ENCODE results near the gene POLR1A.

POLR1A gene

DNA sequence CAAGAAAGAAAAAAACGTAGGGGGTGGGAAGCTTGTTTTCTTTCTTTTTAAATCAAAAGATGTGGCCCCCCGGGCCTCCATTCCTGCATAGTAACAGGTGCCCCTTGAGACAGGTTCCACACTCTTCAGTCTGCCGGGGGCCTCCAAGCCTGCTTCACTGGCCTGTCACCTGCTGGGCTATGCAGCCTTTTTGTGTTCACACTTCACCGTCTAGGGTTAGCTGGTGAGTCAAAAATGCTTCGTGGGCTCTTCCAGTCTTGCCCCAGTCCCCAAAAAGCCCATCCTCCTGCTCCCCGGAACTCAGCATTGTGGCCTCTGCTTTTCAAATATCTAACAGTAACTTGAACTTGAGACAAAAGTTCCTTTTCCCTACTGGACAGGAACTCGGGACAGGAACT lies 67.9 kb downstream of the POLR1A start:
- no peak for DNase-seq (ENCODE audit: low read depth)

GRCh38 chr2:86037141-86037794 lies 68.4 kb downstream of the POLR1A start:
- peak; percentile 44 for DNase-seq (ENCODE audit: low read depth)

DNA sequence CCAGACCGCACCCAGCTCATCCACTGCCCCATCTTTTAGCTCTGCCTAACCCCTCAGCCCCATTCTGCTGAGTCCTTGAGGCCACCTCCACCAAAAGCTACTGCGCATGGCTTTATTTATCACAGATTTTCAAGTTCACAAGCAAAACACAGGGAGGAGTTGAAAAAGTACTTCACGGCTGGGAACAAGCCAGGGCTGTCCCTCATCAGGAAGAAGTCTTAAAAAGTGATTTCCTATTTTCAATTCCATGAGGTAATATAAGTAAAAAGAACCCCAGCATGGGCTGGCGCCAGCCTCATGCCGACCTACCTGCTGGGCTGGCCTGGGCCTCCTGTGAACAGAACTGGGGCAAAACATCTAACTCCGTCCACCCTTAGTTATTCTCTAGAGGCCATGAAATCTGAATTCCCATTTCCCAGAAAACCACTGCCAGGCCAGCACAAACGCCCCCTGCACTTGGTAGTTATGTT lies 69.0 kb downstream of the POLR1A start:
- DNase-seq (ENCODE audit: low read depth): no peak

DNA sequence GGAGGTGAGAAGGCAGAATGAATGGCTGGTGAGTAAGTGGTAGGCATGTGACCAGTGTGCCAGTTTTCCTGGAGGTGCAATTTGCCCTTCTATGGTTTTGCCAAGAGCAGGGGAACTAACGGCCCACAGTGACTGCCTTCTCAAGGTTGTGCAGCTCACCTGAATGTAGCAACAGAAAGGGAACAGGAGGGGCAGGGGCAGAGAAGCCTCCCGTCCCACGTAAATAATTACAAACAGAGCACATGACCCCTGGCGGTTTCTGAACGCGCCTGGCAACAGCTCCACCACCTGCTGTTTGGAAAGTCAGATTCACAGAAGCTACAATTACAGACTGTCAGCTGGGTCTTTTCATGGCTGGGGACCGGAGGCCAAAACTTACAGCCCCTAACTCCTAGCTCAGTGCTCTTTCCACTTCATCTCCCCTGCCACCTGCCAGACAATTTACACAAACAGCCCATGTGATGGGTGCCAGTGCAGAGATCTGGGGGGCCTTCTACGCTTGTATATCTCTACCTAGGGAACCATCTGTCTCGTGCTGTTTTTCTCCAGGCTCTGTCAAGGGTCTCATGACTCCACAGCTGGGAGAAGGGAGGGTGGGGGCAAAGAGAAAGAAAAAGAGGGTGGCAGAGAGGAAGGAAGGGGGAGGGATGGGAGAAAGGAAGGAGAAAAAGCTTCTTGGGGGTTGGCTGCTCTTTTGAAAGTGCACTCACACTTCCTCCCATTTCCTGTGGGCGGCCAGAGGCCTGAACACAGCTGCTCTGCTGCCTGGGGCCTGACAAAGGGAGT lies 69.6 kb downstream of the POLR1A start:
- peak; percentile 30 for DNase-seq (ENCODE audit: low read depth)

DNA sequence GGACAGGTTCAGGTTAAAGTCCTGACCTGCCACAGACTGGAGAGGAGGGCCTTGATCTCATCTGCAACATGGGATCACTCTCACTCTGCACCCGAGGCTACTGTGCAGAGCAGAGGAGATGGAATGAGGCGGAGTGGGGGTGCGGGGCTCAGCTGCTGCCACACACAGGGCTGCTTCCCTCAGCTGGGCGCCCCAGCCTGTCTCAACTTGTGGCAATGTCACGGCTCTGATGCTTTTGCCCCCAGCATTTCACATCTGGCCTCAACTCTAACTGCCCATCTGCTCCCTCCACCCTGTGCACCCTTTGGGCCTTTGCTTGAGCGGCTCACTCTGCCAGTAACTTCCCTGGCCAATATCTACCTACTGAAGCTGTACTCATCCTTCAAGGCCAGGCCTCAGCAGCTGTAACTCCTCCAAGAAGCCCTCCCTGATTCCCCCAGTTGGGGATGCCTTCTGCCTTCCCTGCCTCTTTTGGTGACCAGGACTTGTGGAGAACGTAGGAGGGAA lies 70.3 kb downstream of the POLR1A start:
- no peak for DNase-seq (ENCODE audit: low read depth)

DNA sequence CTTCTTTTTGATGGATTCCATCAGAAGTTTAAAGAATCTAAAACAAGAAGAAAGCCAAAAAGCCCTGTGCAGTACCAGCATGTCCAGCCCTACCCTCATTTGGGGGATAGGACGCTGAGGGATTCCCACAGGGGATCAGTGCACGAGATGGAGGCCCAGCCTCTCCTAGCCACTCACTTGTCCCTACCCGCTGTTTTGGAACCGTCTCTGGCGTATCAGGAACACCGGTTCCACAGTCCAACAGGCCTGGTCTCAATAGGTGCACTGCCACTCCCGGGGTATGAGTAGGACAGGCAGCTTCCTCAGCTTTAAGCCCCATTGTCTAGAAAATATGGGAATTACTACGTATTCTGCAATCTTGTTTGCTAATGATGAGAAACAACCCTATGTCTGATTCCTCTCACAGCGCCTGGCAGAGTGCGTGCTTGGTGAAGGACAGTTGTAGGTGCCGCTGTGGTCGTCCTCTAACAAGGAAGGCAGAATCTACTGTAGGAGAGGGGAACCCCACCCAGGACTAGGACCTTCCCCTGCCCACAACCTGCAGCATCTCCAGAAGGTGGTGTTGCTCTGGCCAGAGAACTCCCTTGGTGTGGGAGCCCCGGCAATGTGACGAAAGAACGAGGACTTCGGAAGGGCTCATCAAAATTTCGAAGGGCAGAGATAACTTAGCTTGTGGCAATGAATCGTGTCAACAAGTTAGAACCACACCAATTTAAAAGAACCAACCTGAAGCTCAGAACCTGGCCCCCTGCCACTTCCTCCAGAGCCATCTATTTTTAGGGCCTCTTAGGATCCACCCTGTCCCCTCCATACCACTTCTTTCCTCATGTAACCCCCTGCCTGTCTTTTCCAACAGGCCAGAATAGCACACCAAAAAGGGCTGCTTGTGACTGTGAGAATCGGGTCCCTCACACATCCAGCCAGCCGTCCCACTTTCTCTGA lies 71.7 kb downstream of the POLR1A start:
- no peak for DNase-seq (ENCODE audit: low read depth)

DNA sequence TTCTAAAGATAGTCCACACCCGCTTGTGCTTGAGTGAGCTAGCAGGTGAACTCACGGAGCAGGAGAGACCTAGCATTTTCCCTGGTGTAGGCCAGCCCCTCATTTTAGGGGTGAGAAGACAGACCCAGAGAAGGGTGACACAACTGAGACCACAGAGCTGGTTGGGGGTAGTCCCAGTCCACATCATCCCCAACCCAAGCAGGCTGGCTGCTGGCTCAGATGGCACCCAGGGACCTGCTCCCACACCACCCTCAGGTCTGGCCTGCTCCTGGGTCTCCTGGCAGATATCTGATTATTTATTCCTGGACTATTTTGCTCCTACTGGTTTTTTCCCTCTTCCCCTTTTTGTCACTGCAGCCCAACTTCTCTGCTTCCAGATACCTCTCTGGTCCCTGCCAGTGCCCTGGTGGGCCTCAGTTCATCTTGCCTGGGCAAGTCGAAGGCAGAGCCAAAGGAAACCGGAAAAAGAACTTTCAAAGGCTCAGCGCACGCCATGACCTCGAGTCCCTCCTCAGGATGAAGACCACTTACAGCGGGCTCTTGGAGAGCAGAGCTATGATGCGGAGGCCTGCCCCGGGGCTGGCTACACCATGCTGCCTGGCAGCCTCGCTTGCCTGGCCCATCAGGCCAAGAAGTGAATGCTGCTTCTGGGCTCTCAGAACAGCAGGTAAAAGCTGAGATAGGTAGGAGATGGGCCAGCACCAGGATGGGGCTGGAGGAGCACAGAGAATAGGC lies 72.7 kb downstream of the POLR1A start:
- no peak for DNase-seq (ENCODE audit: low read depth)

DNA sequence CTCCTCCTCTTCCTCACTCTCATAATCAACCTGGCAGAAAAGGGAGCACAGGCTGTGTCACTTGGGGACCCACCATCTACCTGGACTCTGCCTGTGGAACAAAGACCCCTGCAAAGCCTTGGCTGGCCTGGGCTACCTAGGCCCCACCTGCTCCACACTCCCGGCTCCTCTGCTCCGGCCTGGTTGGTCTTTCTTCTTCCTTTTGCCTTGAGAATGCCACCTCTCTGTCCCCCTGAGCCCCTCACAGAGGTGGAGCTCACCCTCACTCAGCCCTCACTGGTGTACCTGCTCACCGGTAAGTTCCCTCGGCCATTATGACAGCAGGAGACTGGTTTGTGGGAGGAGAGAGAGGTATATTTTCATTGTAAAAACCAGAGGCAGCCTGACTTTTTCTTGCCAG lies 74.1 kb downstream of the POLR1A start:
- no peak for DNase-seq (ENCODE audit: low read depth)

- no peak for DNase-seq (ENCODE audit: low read depth)
These were observed 74.5 kb downstream of the POLR1A start for GRCh38 chr2:86031151-86031550.

DNA sequence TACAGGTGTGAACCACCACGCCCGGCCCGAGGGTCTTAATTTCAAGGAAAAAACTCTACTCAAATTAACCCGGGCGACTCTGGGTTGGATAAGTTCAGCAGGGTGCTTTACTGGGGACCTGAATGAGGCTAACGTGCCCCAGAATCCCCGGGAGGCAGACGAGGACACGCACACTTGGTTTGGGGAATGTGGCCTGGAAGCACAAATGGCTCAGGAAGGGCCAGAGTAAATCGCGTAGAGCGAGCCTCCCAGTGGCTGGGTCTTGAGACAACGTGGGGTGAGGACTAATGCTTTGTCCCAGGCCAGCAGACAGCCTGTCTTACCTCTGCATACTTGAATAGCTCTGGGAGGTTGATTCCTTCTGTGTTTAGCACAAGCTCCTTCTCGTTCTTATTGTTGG lies 75.8 kb downstream of the POLR1A start:
- DNase-seq (ENCODE audit: low read depth): no peak

GRCh38 chr2:86028766-86029381 lies 76.8 kb downstream of the POLR1A start:
- no peak for DNase-seq (ENCODE audit: low read depth)

- no peak for DNase-seq (ENCODE audit: low read depth)
These were observed 77.5 kb downstream of the POLR1A start for GRCh38 chr2:86027922-86028765.

- no peak for DNase-seq (ENCODE audit: low read depth)
These were observed 78.3 kb downstream of the POLR1A start for GRCh38 chr2:86027196-86027921.

GRCh38 chr2:86026744-86027065 lies 79.0 kb downstream of the POLR1A start:
- DNase-seq (ENCODE audit: low read depth): no peak

DNA sequence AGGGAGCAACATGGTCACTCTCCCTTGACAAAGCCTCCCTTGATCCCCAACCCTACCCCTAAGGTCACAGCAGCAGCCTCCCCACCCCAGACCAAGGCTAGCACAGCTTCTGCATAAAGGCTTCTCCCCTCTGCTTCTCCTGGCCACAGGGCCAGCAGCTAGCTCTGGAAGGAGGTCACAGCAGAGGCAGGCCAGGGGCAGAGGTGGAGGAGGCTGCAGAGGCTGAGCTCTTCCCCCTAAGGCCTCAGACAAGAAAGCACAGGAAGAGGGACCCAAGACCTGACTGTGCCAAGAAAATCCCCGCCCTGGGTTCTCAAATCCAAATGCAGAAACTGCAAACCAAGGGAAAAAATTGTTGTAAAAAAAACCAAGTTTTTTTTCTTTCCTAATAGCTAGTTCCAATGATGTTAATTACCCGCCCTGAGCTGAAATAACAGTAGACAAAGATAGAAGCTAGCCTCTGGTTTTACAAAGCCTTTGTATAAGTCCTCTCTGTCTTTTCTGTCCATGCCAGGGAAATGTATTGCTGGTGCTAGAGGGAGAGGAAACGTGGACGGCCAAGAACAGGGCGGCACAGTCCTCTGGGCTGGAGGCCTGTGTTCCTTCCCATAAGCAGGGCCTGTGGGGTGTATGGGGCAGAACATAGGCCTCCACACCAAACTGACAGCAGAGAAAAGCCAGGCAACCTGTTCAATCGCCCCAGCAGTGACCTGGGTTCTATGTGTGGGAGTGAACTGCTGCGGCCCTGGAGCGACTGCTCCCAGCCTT lies 79.5 kb downstream of the POLR1A start:
- no peak for DNase-seq (ENCODE audit: low read depth)

GRCh38 chr2:86025229-86025820 lies 80.4 kb downstream of the POLR1A start:
- DNase-seq (ENCODE audit: low read depth): no peak

DNA sequence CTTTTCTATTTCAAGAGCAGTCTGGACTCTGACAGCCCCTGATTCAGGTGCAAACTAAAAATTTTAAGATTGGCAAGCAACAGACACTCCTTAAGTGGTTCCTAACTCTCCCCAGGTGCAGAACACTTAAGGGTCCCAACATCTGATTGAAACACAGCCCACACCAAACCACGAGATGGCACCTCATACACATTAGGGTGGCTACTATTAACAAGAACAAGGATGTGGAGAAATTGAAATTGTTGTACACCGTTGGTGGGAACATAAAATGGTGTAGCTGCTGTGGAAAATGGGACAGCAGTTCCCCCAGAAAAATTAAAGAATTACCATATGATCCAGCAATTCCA lies 82.3 kb downstream of the POLR1A start:
- no peak for DNase-seq (ENCODE audit: low read depth)

DNA sequence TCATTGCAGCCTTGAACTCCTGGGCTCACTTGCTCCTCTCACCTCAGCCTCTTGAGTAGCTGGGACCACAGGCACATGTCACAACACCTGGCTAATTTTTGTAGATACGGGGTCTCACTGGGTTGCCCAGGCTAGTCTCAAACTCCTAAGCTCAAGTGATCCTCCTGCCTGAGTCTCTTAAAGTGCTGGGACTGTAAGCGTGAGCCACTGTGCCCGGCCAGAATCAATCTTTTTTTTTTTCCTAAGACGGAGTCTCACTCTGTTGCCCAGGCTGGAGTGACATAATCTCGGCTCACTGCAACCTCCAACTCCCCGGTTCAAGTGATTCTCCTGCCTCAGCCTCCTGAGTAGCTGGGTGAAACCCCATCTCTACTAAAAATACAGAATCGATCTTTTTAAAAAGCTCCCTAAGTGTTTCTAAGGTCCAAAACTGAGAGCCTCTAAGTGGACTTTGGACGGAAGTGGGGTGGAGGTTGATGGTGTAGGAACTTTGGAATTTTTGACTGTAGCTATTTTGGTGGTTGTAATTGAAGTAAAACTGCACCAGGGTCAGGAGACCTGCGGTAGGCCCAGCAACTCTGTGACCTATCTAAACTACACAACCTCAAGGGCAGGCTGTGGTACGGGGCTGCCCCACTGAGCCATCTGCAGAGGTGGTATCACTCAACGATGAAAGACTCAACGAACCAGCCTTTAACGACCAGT lies 82.9 kb downstream of the POLR1A start:
- no peak for DNase-seq (ENCODE audit: low read depth)
